Neutrophil (primary cell): ENCODE measurements around the gene ALDH16A1.

Experiments used
- H3K27ac ChIP-seq: fragments of 200-600 bp; sonication (generic); 2 replicates; pipeline ENCODE4 v1.5.1; 2016; ENCODE audit warnings: mild to moderate bottlenecking, moderate library complexity
- H3K27me3 ChIP-seq: fragments of 200-600 bp; sonication (generic); 2 replicates; pipeline ENCODE4 v1.6.0; 2016; ENCODE audit warnings: mild to moderate bottlenecking
- H3K36me3 ChIP-seq: fragments of 200-600 bp; sonication (generic); 2 replicates; pipeline ENCODE4 v1.5.1; 2017
- H3K4me1 ChIP-seq, 2 experiments: fragments of 200-600 bp in 1 of 2; sonication (generic) in 1 of 2; 1 replicate in 1 of 2; 2 replicates in 1 of 2; pipeline versions ENCODE4 v1.5.1 to v1.6.1; 2013 to 2016; ENCODE audit warnings: low read depth in 1 of 2, low read length in 1 of 2, mild to moderate bottlenecking in 1 of 2, moderate library complexity in 1 of 2; ENCODE audit not compliant: control insufficient read depth in 1 of 2, insufficient read depth in 1 of 2
- H3K4me3 ChIP-seq, 2 experiments: fragments of 200-600 bp in 1 of 2; sonication (generic) in 1 of 2; 1 replicate in 1 of 2; 2 replicates in 1 of 2; pipeline ENCODE4 v1.5.1; 2013 to 2016; ENCODE audit warnings: low read depth in 1 of 2, low read length in 1 of 2, mild to moderate bottlenecking in 1 of 2, moderate library complexity in 1 of 2
- H3K9me3 ChIP-seq: fragments of 200-600 bp; sonication (generic); 2 replicates; pipeline ENCODE4 v1.5.1; 2016
- TF ChIP-seq, protein P1 (sequence below): fragments of 200-600 bp; sonication (generic); IDR thresholded peaks from 2 replicates; pipeline ENCODE4 v1.5.1; 2016; ENCODE audit warnings: antibody characterized with exemption

Gene ALDH16A1

DNA sequence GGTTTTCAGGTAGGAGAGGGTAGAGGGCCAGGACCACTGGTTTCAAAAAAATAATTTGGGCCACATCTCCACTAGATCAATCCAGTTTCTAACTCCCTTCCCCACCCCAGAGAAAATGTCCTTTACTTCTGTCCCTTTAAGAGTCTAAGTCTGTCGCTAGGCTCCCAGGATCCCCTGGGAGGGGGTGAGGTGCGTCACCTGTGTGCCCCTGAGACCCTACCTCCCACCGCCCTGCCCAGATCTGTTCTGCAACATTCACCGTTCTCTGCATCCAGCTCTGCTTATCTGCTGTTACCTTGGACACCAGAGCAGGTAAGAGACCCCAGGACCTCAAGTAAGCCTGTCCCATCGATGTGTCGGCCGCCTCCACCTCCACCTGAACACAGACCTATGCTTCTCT is 27.8 kb upstream of the ALDH16A1 start, which contains the start of gene GFY:
Gene GFY, plus strand, starts transcription at position 211 of the 400 bp plus-strand sequence. CDS start 1,043 bp downstream, outside the sequence.
- Histone ChIP-seq H3K4me3 (no peak within 1 kb of the TSS), H3K36me3 (no peaks in the 10 kb centered on the region), H3K9me3 (no peaks in the 10 kb centered on the region), H3K27me3 (peaks cover 100% of the 10 kb centered on the region), H3K4me1 (peaks cover 13 to 19% of the 10 kb centered on the region in 2 experiments), H3K27ac (no peak within 1 kb of the TSS)
- TF ChIP-seq, protein P1, sequence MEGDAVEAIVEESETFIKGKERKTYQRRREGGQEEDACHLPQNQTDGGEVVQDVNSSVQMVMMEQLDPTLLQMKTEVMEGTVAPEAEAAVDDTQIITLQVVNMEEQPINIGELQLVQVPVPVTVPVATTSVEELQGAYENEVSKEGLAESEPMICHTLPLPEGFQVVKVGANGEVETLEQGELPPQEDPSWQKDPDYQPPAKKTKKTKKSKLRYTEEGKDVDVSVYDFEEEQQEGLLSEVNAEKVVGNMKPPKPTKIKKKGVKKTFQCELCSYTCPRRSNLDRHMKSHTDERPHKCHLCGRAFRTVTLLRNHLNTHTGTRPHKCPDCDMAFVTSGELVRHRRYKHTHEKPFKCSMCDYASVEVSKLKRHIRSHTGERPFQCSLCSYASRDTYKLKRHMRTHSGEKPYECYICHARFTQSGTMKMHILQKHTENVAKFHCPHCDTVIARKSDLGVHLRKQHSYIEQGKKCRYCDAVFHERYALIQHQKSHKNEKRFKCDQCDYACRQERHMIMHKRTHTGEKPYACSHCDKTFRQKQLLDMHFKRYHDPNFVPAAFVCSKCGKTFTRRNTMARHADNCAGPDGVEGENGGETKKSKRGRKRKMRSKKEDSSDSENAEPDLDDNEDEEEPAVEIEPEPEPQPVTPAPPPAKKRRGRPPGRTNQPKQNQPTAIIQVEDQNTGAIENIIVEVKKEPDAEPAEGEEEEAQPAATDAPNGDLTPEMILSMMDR: no peak

DNA sequence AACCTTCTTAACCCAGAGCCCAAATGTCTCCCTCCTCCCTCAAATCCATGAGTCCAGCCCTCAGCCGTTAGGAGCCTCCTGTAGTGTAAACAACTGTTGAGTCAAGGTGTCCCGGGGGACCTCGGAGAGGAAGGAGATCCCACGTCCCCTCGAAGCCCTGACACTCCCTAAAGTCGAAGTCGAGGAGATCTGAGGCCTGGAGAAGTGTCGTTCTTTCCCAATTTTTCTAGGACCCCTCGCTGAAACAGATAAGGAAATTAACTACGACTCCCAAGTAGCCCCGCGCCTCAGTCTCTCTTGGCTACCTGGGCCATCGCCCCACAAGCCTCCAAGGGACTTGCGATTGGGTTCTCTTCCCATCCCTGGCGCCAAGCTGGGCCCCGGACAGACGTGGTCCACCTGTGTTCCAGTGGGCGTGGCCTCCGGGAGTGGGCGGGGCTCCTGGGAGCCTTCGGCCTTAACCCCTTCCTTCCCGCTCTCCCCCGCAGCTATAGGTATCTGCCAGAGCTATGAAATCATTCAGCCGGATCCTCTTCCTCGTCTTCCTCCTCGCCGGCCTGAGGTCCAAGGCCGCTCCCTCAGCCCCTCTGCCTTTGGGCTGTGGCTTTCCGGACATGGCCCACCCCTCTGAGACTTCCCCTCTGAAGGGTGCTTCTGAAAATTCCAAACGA is 27.0 kb upstream of the ALDH16A1 start:
- TF ChIP-seq, protein P1: no peak
- Histone ChIP-seq H3K4me1 (peaks cover 12 to 17% of the 10 kb centered on the region in 2 experiments), H3K27ac (no peak overlapping the region), H3K4me3 (no peak overlapping the region), H3K27me3 (peaks cover 100% of the 10 kb centered on the region), H3K36me3 (no peaks in the 10 kb centered on the region), H3K9me3 (no peaks in the 10 kb centered on the region)

DNA sequence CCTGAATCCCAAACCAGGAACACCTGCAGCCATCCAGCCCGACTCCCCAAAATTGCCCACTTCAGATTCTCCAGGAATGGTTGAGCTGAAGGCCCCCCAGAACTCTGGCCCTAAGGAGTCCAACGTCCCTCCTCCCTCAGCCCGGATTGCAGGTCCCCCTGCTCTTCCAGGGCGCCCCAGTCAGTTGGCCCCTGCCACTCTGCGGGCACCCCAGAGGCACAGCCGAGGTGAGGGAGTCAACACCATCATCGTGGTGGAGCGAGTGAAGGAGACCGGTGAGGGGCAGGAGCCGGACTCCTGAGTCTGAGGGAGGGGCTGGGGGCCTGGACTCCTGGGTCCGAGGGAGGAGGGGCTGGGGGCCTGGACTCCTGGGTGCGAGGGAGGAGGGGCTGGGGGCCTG is 25.7 kb upstream of the ALDH16A1 start:
- Histone ChIP-seq H3K4me3 (no peak overlapping the region), H3K27me3 (peaks cover 100% of the 10 kb centered on the region), H3K4me1 (peaks cover 6 to 11% of the 10 kb centered on the region in 2 experiments), H3K36me3 (no peaks in the 10 kb centered on the region), H3K27ac (no peak overlapping the region), H3K9me3 (no peaks in the 10 kb centered on the region)
- TF ChIP-seq, protein P1: no peak

DNA sequence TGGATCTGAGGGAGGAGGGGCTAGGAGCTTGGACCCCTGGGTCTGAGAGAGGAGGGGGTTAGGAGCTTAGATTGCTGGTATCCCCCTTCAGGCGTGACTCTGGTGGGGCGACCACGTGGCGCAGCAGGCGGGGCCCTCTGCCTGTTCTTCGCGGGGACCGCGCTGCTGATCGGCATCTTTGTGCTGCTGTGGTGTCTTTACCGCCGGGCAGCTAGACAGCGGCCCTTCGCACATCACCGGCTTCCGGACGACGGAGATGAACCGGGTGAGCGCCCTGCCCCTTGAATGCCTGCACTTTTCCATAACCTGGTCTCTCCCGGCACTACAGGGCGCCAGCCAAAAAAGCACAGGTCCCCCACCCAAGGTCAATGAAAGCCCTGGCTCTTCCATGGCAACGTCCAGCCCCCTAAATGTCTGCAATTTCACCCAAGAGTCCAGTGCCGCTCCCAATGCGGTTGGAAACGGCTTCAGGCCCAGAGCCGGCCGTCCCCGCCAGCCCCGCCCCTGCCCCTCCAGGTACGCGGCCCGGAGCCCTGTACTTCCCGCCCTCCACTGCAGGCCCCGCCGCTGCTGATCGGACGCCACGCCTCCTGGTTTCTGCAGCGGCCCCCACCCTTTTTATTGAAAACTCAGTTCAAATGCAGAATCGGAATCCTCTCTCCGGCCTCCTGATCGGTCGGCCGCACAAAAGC is 25.0 kb upstream of the ALDH16A1 start:
- TF ChIP-seq, protein P1: no peak
- peaks cover 100% of the 10 kb centered on the region for H3K27me3 ChIP-seq
- H3K36me3 ChIP-seq: no peaks in the 10 kb centered on the region
- peaks cover 0 to 5% of the 10 kb centered on the region in 2 experiments for H3K4me1 ChIP-seq
- H3K4me3 ChIP-seq: no peak overlapping the region
- no peaks in the 10 kb centered on the region for H3K9me3 ChIP-seq
- H3K27ac ChIP-seq: no peak overlapping the region

DNA sequence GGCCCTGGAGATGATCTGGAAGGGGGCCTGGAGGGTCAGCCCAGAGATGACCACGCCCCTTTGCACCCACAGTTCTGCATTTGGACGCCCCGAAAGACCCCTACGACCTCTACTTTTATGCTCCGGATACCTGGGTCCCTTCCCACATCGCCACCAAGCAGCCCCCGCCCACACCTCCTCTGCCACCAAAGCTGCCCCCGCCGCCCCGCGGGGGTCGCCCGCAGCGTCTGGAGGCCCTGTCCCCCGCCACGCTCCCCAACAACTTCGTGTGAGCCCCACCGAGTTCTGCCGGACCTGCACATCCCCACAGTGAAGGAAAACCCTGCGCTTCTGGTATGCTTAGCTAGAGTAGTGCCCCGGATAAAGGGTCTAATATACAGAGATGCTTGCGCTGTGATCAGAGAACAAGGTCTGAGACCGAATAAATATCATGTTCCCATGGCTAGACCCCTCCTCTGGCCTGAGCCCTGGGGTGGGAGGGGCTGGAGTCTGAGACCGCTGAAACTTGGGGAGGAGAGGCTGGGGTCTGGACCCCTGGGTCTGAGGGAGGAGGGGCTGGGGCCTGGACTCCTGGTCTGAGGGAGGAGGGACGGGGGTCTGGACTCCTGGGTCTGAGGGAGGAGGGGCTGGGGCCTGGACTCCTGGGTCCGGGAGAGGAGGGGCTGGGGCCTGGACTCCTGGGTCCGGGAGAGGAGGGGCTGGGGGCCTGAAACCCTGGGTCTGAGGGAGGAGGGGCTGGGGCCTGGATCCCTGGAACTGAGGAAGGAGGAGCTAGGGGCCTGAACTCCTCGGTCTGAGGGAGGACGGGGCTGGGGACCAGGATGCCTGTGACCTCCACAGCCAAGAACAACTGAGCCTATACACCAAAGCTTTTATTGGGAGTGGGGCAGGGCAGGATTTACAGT is 24.2 kb upstream of the ALDH16A1 start:
- no peaks in the 10 kb centered on the region for H3K9me3 ChIP-seq
- H3K36me3 ChIP-seq: no peaks in the 10 kb centered on the region
- no peaks in the 10 kb centered on the region for H3K4me1 ChIP-seq
- TF ChIP-seq, protein P1: no peak
- H3K4me3 ChIP-seq: no peak overlapping the region
- H3K27me3 ChIP-seq: peaks cover 100% of the 10 kb centered on the region
- H3K27ac ChIP-seq: no peak overlapping the region
